Heart left ventricle (tissue), 13 donors: ENCODE data around the gene DAAM2.
A peak's percentile ranks its signal among the peaks of the same experiment; 100 is the strongest.

Experiments used
- POLR2A ChIP-seq, 2 donors: fragments of 450-650 bp; IDR thresholded peaks; one replicate each; pipeline ENCODE4 v1.6.1; 2017; ENCODE audit warnings: antibody characterized with exemption in 2 of 2, mild to moderate bottlenecking in 2 of 2, moderate library complexity in 2 of 2
- TF ChIP-seq, protein P1 (sequence below), 12 donors: fragments of 200-600 bp; sonication (generic) in 4 of 12; IDR thresholded peaks; one replicate each; pipeline versions ENCODE4 v1.5.0 to v1.8.0; 2018 to 2022; ENCODE audit warnings: antibody characterized with exemption in 12 of 12, mild to moderate bottlenecking in 5 of 12
- donor health status: ischemic (EF 13 %, LVEDD 7.1; RV severe dilation, severe dysfunction).
- donor health status: DM: no; HTN: yes; CAD: no.
- donor health status: DM: no; HTN: no; CAD: no.
- donor health status: ischemic (EF 25% LVEDD 6.9; RV normal size, moderate dysfunction).
- donor health status: ischemic (EF 25% LVEDD 5.7; RV mildly dilated, moderate dysfunction).
- donor health status: ischemic (EF 35%, LVEDD 5.7; RV mildly dilated, moderate dysfunction).
- donor health status: nonischemic (EF 11% LVEDD 7.7; RV severe dilation, severe dysfunction).
- donor health status: DM: yes; HTN: yes; CAD: no.
- donor health status: PGD.
- donor health status: ischemic (EF 29% LVEDD 5.4; RV normal size, mild dysfunction).
- donor health status: nonischemic (EF 23%, LVEDD 6.1; RV moderate dilation, normal function).

DNA sequence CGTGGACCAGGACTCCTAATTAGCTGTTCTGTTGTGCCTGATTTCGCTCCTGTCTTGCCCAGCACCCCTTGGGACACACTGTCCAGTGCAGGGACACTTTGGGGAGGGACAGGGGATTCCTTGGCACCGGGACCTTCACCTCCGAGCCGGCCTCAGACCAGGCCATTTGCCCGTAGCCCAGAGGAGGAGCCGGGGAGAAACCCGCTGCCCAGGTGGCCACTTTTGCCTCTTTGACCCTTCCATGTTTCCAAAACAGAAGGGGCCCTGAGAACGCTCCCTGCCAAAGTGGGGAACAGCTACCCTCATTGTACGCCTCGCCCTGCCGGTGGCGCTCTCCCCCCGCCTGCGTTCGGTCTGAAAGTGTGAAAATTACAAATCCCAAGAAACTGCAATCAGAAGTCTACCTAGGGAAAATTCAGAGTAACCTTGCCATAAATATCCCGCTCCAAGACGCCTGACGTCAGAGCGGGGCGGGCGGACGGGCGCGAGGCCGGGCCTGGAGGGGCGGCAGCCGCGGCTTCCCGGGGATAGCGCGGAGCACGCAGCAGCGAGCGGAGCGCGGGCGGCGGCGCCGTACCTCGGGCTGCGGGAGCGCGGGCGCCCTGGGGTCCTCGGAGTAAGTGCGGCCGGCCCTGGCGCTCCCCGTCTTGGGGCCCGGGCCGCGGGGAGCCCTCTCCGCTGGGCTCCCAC lies at the start of gene DAAM2:
- TF ChIP-seq POLR2A (IDR thresholded peaks at IDR 0.05): peak in 1 of 2 donors; percentile 74
- TF ChIP-seq, protein P1, sequence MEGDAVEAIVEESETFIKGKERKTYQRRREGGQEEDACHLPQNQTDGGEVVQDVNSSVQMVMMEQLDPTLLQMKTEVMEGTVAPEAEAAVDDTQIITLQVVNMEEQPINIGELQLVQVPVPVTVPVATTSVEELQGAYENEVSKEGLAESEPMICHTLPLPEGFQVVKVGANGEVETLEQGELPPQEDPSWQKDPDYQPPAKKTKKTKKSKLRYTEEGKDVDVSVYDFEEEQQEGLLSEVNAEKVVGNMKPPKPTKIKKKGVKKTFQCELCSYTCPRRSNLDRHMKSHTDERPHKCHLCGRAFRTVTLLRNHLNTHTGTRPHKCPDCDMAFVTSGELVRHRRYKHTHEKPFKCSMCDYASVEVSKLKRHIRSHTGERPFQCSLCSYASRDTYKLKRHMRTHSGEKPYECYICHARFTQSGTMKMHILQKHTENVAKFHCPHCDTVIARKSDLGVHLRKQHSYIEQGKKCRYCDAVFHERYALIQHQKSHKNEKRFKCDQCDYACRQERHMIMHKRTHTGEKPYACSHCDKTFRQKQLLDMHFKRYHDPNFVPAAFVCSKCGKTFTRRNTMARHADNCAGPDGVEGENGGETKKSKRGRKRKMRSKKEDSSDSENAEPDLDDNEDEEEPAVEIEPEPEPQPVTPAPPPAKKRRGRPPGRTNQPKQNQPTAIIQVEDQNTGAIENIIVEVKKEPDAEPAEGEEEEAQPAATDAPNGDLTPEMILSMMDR (IDR thresholded peaks at IDR 0.05): peak in 5 of 12 donors; percentile 7 to 47 (median 27)
